GM21360 (cell line): ENCODE results near the gene ZFHX2.

ENCODE experiments used
- ATAC-seq: cut with Tn5 transposase; IDR thresholded peaks from one replicate; pipeline ENCODE4 v1.9.1; 2021; ENCODE audit warnings: mild to moderate bottlenecking, moderate library complexity; ENCODE audit not compliant: unreplicated experiment

ZFHX2 gene

GRCh38 chr14:23481979-23482822 is 69.4 kb downstream of the ZFHX2 start:
- ATAC-seq: no peak

- ATAC-seq: no peak
These were observed 70.1 kb downstream of the ZFHX2 start for GRCh38 chr14:23481362-23481970.

GRCh38 chr14:23478109-23478759 is 73.3 kb downstream of the ZFHX2 start:
- ATAC-seq: no peak

- ATAC-seq: no peak
These were observed 80.6 kb downstream of the ZFHX2 start for GRCh38 chr14:23470947-23471346.
